ENCODE results near the gene SDC4.

Gene SDC4

DNA sequence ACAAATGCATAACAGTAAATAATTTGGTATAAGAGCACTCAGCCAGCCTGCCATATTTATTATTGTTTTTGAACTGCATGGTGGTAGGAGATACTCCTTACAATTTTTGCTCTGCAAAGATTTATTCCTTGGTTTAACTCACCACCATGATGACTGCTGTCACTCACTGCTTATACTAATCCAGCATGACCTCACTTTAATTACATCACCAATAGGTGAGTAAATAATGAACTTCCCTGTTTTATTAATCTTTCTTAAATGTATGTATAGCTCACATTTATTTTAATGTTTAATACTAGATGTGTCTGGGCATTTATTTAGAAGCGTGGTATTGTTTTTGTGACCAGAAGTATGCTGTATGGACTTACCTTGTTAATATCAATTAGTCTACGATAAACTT, 42.7 kb upstream of the SDC4 start:
- Histone ChIP-seq H3K4me3 (ENCODE audit: low read depth, low read length) (no peak overlapping the region), H3K36me3 (replicated peaks) (no peaks in the 10 kb centered on the region), H3K27ac (no peak overlapping the region), H3K27me3 (replicated peaks) (no peaks in the 10 kb centered on the region)
- DNase-seq: no peak
- TF ChIP-seq, protein P1, sequence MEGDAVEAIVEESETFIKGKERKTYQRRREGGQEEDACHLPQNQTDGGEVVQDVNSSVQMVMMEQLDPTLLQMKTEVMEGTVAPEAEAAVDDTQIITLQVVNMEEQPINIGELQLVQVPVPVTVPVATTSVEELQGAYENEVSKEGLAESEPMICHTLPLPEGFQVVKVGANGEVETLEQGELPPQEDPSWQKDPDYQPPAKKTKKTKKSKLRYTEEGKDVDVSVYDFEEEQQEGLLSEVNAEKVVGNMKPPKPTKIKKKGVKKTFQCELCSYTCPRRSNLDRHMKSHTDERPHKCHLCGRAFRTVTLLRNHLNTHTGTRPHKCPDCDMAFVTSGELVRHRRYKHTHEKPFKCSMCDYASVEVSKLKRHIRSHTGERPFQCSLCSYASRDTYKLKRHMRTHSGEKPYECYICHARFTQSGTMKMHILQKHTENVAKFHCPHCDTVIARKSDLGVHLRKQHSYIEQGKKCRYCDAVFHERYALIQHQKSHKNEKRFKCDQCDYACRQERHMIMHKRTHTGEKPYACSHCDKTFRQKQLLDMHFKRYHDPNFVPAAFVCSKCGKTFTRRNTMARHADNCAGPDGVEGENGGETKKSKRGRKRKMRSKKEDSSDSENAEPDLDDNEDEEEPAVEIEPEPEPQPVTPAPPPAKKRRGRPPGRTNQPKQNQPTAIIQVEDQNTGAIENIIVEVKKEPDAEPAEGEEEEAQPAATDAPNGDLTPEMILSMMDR (IDR thresholded peaks at IDR 0.05; ENCODE audit: low read depth, low read length, missing control alignments): no peak
- in situ Hi-C loops (cut with HindIII; ENCODE audit: low pct_ligation_motif_present, low sequenced_read_pairs): no loop called here

DNA sequence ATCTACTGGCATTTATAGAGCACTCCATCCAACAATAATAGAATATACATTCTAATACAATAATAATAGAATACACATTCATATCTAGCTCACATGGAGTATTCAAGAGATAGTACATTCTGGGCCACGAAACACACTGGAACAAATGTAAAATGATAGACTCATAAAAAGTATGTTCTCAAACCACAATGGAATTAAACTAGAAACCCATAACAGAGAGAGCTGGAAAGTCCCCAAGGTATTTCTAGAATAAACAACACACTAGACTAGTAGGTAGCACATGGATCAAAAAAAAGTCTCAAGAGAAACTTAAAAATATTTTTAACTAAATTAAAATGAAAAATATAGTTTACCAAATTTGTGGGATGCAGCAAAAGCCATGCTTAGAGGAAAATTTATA, 39.0 kb upstream of the SDC4 start:
- no peaks in the 10 kb centered on the region for H3K36me3 ChIP-seq (replicated peaks)
- no peak for DNase-seq
- in situ Hi-C loops (cut with HindIII; ENCODE audit: low pct_ligation_motif_present, low sequenced_read_pairs): no loop called here
- H3K27ac ChIP-seq: no peak overlapping the region
- H3K27me3 ChIP-seq (replicated peaks): no peaks in the 10 kb centered on the region
- no peak overlapping the region for H3K4me3 ChIP-seq (ENCODE audit: low read depth, low read length)
- TF ChIP-seq, protein P1 (IDR thresholded peaks at IDR 0.05; ENCODE audit: low read depth, low read length, missing control alignments): no peak

DNA sequence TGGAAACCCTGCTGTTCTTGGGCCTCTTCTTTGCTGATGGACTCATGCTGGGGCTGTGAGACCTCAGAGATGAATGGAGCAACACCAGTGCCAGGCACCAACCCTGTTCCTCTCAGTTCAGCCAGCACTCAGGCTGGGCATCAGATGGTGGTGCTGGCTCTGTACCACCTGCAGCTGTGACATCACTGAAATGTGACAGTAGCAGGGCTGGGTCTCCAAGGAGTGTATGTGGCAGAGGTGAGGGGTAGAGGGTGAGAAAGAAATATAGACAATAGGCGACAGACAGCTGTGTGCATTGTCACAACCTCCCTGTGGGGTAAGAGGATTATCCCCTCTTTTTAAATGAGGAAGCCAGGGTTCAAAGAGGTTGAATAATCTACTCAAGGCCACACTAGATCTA, 30.0 kb upstream of the SDC4 start, which contains the start of gene TP53TG5:
TP53TG5 (minus strand) TSS at position 135 of the 400 bp plus-strand sequence; CDS start at position 46, 89 bp downstream.
- no peak within 1 kb of the TSS for H3K27ac ChIP-seq
- no peak for DNase-seq
- TF ChIP-seq, protein P1 (IDR thresholded peaks at IDR 0.05; ENCODE audit: low read depth, low read length, missing control alignments): no peak
- H3K27me3 ChIP-seq (replicated peaks): no peaks in the 10 kb centered on the region
- H3K4me3 ChIP-seq (ENCODE audit: low read depth, low read length): no peak within 1 kb of the TSS
- H3K36me3 ChIP-seq (replicated peaks): no peaks in the 10 kb centered on the region
- in situ Hi-C loops (cut with HindIII; ENCODE audit: low pct_ligation_motif_present, low sequenced_read_pairs): no loop called here

DNA sequence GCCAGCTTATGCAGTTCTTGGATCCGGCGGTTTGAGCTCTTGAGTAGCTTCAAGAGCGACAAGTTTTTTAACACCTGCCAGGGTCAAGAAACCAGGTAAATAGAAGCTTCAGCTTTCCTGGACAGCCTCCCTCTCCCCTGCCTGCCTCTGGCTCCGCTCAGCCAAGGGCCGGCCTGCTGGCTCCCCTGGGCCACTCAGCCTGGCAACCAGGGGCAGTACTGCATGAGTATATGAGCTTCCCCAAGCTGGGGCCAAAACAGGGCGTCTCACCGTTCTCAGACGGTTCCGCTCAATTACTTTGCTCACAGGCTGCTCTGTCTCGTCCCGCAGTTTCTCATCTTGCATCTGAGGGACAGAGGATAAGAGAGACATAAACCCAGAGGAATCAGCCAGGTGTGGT, 29.0 kb upstream of the SDC4 start:
- Histone ChIP-seq H3K36me3 (replicated peaks) (no peaks in the 10 kb centered on the region), H3K27me3 (replicated peaks) (no peaks in the 10 kb centered on the region), H3K27ac (no peak overlapping the region), H3K4me3 (ENCODE audit: low read depth, low read length) (no peak overlapping the region)
- DNase-seq: no peak
- TF ChIP-seq, protein P1 (IDR thresholded peaks at IDR 0.05; ENCODE audit: low read depth, low read length, missing control alignments): no peak
- in situ Hi-C loops (cut with HindIII; ENCODE audit: low pct_ligation_motif_present, low sequenced_read_pairs): no loop called here

DNA sequence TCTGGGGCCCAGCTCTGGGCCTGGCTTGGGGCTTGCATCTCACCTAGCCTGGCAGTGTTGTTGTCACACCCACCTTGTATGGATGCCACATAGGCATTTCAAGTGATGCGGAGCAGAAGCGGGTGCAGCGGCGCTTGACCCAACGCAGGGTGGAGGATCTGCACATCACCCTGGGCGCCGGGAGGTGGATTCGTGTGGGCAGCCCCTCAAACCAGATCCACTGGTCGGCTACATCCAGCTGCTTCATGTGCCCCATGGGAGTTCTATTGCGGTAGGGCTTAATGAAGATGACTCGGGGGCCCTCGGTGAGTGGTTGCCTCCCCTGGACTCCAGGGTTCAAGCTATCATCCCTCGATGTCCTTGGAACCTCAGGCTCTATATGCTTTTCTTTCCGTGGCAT, 26.7 kb upstream of the SDC4 start:
- H3K27ac ChIP-seq: no peak overlapping the region
- DNase-seq: no peak
- in situ Hi-C loops (cut with HindIII; ENCODE audit: low pct_ligation_motif_present, low sequenced_read_pairs): no loop called here
- no peaks in the 10 kb centered on the region for H3K36me3 ChIP-seq (replicated peaks)
- TF ChIP-seq, protein P1 (IDR thresholded peaks at IDR 0.05; ENCODE audit: low read depth, low read length, missing control alignments): no peak
- H3K4me3 ChIP-seq (ENCODE audit: low read depth, low read length): no peak overlapping the region
- no peaks in the 10 kb centered on the region for H3K27me3 ChIP-seq (replicated peaks)

DNA sequence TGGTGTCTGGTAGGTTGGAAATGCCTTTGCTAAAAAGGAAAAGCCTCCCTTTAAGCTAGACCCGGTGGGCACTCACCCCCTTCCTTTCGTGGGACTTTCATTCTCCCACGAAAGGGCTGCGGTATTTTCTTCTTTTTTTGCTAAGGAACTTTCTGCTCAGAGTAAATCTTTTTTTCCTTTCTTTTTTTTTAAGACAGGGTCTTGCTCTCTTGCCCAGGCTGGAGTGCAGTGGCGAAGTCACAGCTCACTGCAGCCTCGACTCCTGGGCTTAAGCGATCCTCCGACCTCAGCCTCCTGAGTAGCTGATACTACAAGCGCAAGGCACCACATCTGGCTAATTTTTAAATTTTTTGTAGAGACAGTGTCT, 25.9 kb upstream of the SDC4 start:
- Histone ChIP-seq H3K4me3 (ENCODE audit: low read depth, low read length) (no peak overlapping the region), H3K36me3 (replicated peaks) (no peaks in the 10 kb centered on the region), H3K27ac (no peak overlapping the region), H3K27me3 (replicated peaks) (no peaks in the 10 kb centered on the region)
- TF ChIP-seq, protein P1 (IDR thresholded peaks at IDR 0.05; ENCODE audit: low read depth, low read length, missing control alignments): no peak
- DNase-seq: no peak
- in situ Hi-C loops (cut with HindIII; ENCODE audit: low pct_ligation_motif_present, low sequenced_read_pairs): no loop called here
